ENCODE measurements around the gene ANTKMT. TPM values are rescaled to one million over a fixed set of nuclear protein-coding genes. Genes with fewer than 3 reads are reported as not detected.
"Not testable (repeated sequence)": the region's sequence is repeated elsewhere in the genome, so short reads cannot be mapped to it uniquely, and the experiment has no call there.

The ANTKMT gene
- total RNA-seq, 1 donor from 2014 or later: 26.0 TPM

DNA sequence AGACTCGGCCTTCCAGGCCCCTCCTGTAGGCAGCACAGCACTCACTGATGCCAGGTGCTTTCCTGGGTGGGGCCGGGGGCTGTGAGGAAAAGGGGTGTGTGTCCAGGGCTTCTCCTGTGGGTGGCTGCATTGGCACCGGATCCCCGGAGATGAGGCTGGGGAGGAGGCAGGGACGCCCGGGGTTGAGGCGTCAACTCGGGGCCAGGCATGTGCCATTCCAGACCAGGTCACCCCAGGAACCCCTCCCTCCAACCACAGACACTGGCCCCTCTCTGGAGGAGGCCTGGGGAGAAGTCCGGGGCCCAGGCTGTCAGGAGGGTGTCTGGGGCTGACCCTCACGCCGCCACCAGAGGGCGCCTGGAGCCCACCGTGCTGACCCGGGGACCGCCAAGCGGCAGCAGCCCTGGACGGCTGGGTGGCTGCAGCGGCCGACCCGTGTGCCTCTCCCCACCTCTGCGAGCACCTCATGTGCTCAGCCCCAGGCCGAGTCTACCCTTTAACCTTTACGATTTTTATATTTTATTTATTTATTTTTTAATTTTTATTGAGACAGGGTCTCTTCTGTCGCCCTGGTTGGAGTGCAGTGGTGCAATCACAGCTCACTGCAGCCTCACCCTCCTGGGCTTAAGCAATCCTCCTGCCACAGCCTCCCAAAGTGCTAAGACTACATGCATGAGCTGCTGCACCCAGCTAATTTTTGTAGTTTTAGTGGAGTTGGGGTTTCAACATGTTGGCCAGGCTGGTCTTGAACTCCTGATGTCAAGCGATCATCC is 9.2 kb upstream of the ANTKMT start:
- H3K27me3 ChIP-seq: peaks cover 3% of the 10 kb centered on the region
- intact Hi-C loops (cut with DNase I): loop anchor here (10.0 kb wide), 1 partner anchor 343 kb away; no protein-coding TSS in a partner anchor
- TF ChIP-seq CTCF (IDR thresholded peaks at IDR 0.05): peak; percentile 82 to 93 (median 85)
- TF ChIP-seq POLR2A (IDR thresholded peaks at IDR 0.05): no peak
- TF ChIP-seq POLR2AphosphoS5 (IDR thresholded peaks at IDR 0.05; ENCODE audit: insufficient read depth in 1 of 2, low read depth in 1 of 2): no peak
- H3K4me1 ChIP-seq: peaks cover 19% of the 10 kb centered on the region
- no peak overlapping the region for H3K27ac ChIP-seq
- H3K4me3 ChIP-seq: no peak overlapping the region
- no peak for DNase-seq (ENCODE audit: extremely low spot score in 2 of 2)
- no peaks in the 10 kb centered on the region for H3K9me3 ChIP-seq
- no peaks in the 10 kb centered on the region for H3K36me3 ChIP-seq

- intact Hi-C loops (cut with DNase I): loop anchor here (10.0 kb wide), 1 partner anchor 342 kb away; no protein-coding TSS in a partner anchor
- peaks cover 17% of the 10 kb centered on the region for H3K4me1 ChIP-seq
- not testable (repeated sequence) for H3K27me3 ChIP-seq; H3K4me3 ChIP-seq; H3K27ac ChIP-seq; DNase-seq (ENCODE audit: extremely low spot score in 2 of 2); H3K36me3 ChIP-seq; H3K9me3 ChIP-seq
- TF ChIP-seq CTCF (IDR thresholded peaks at IDR 0.05): peak in 1 of 3 experiments; percentile 9
These were observed 8.2 kb upstream of the ANTKMT start for GRCh38 chr16:712740-713250.

GRCh38 chr16:714079-714478 is 6.9 kb upstream of the ANTKMT start:
- no peak for DNase-seq (ENCODE audit: extremely low spot score in 2 of 2)
- Histone ChIP-seq H3K9me3 (no peaks in the 10 kb centered on the region), H3K4me1 (peaks cover 17% of the 10 kb centered on the region), H3K4me3 (no peak overlapping the region), H3K27me3 (no peaks in the 10 kb centered on the region), H3K27ac (no peak overlapping the region), H3K36me3 (no peaks in the 10 kb centered on the region)
- intact Hi-C loops (cut with DNase I): loop anchor here (10.0 kb wide), 1 partner anchor 341 kb away; no protein-coding TSS in a partner anchor
- TF ChIP-seq POLR2AphosphoS5 (IDR thresholded peaks at IDR 0.05; ENCODE audit: insufficient read depth in 1 of 2, low read depth in 1 of 2) (no peak), CTCF (IDR thresholded peaks at IDR 0.05) (no peak), POLR2A (IDR thresholded peaks at IDR 0.05) (no peak)

- peaks cover 18% of the 10 kb centered on the region for H3K4me1 ChIP-seq
- no peaks in the 10 kb centered on the region for H3K27me3 ChIP-seq
- no peaks in the 10 kb centered on the region for H3K9me3 ChIP-seq
- TF ChIP-seq POLR2A (IDR thresholded peaks at IDR 0.05) (no peak), POLR2AphosphoS5 (IDR thresholded peaks at IDR 0.05; ENCODE audit: insufficient read depth in 1 of 2, low read depth in 1 of 2) (no peak), CTCF (IDR thresholded peaks at IDR 0.05) (no peak)
- H3K36me3 ChIP-seq: no peaks in the 10 kb centered on the region
- intact Hi-C loops (cut with DNase I): loop anchor here (10.0 kb wide), 1 partner anchor 340 kb away; no protein-coding TSS in a partner anchor
- no peak for DNase-seq (ENCODE audit: extremely low spot score in 2 of 2)
- no peak within 1 kb of the TSS for H3K27ac ChIP-seq
- H3K4me3 ChIP-seq: peak within 1 kb of the TSS; percentile 58 to 65
These were observed 6.1 kb upstream of the ANTKMT start, which contains the start of gene METRN for GRCh38 chr16:714558-715476. Gene METRN (plus strand): TSS chr16:715118. CDS start chr16:715290, 172 bp downstream.

All from vagina (tissue), 2 donors.